GM10266 (cell line): ENCODE measurements around the gene CPNE7.
"Not testable (repeated sequence)": the region's sequence is repeated elsewhere in the genome, so short reads cannot be mapped to it uniquely, and the experiment has no call there.

Experiments
- DNase-seq: peaks from one replicate; pipeline ENCODE4 v3.0.0; 2012; ENCODE audit errors: extremely low spot score
- CTCF ChIP-seq: IDR thresholded peaks from 2 replicates; pipeline ENCODE4 v1.5.1; 2012; ENCODE audit warnings: mild to moderate bottlenecking, low read depth; ENCODE audit not compliant: control insufficient read depth, insufficient read depth; ENCODE audit errors: missing control alignments

Gene CPNE7

GRCh38 chr16:89582614-89583196 lies 7.1 kb downstream of the CPNE7 start:
- TF ChIP-seq CTCF: no peak
- no peak for DNase-seq

- TF ChIP-seq CTCF: no peak
- DNase-seq: no peak
Observed at GRCh38 chr16:89583197-89583894, 7.8 kb downstream of the CPNE7 start.

GRCh38 chr16:89583895-89584644 lies 8.5 kb downstream of the CPNE7 start:
- TF ChIP-seq CTCF: no peak
- no peak for DNase-seq

GRCh38 chr16:89584768-89585549 lies 9.4 kb downstream of the CPNE7 start:
- no peak for TF ChIP-seq CTCF
- no peak for DNase-seq

- no peak for TF ChIP-seq CTCF
- no peak for DNase-seq
Observed at GRCh38 chr16:89586218-89586617, 10.7 kb downstream of the CPNE7 start.

- no peak for DNase-seq
- no peak for TF ChIP-seq CTCF
Observed at GRCh38 chr16:89586853-89587252, 11.3 kb downstream of the CPNE7 start.

GRCh38 chr16:89587676-89588075 lies 12.1 kb downstream of the CPNE7 start:
- not testable (repeated sequence) for DNase-seq
